GM12875 (cell line): Measurements from ENCODE around the gene VWA1.

Experiments used
- H3K4me3 ChIP-seq: one replicate; pipeline ENCODE4 v1.5.1; 2011; ENCODE audit warnings: low read depth, low read length, control low read depth
- CTCF ChIP-seq: IDR thresholded peaks from 2 replicates; pipeline ENCODE4 v1.5.1; 2011; ENCODE audit warnings: low read depth, mild to moderate bottlenecking, control low read depth, inconsistent platforms, low read length, moderate library complexity, borderline replicate concordance; ENCODE audit not compliant: insufficient read depth

Gene VWA1

GRCh38 chr1:1489861-1490260, 54.4 kb downstream of the VWA1 start:
- no peak overlapping the region for H3K4me3 ChIP-seq
- no peak for TF ChIP-seq CTCF

GRCh38 chr1:1490633-1491230, 55.2 kb downstream of the VWA1 start:
- no peak for TF ChIP-seq CTCF
- H3K4me3 ChIP-seq, result no peak overlapping the region

DNA sequence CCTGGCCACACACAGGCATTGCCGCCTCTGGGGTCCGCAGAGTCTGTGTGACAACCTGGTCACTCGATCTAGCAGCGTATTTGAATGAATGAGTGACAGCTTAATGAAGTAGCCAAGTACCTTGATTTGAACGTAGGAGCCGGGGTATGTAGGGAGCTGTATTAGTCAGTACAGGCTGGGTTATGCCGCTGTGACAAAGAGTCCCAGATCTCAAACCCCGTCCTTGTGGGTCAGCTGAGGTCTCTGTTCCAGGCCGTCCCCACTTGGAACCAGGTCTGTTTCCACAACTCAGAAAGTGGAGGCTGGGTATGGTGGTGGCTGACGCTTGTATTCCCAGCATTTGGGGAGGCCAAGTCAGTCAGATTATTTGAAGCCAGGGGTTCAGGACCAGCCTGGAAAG, 56.1 kb downstream of the VWA1 start:
- no peak for TF ChIP-seq CTCF

More for the DNA sequence above, 56.1 kb downstream of the VWA1 start:
- no peak overlapping the region for H3K4me3 ChIP-seq
